Neural progenitor cell (in vitro differentiated cells): ENCODE data around the gene POLR2C. TPM values are rescaled to one million over a fixed set of nuclear protein-coding genes. Genes with fewer than 3 reads are reported as not detected.
A peak's percentile ranks its signal among the peaks of the same experiment; 100 is the strongest.

Experiments used
- DNase-seq: peaks from one replicate; pipeline ENCODE4 v3.0.0-alpha.2; 2016; ENCODE audit warnings: low spot score
- H2AFZ ChIP-seq: fragments of 200-600 bp; sonication (generic); replicated peaks from 2 replicates; pipeline ENCODE4 v1.6.1; 2016; ENCODE audit warnings: antibody characterized with exemption
- H3F3A ChIP-seq: fragments of 200-600 bp; sonication (generic); 2 replicates; pipeline ENCODE4 v1.6.1; 2016; ENCODE audit warnings: antibody characterized with exemption, low read depth
- H3K27ac ChIP-seq: fragments of 200-600 bp; sonication (generic); 2 replicates; pipeline ENCODE4 v1.5.1; 2016; ENCODE audit warnings: mild to moderate bottlenecking
- H3K27me3 ChIP-seq: fragments of 200-600 bp; sonication (generic); 2 replicates; pipeline ENCODE4 v1.6.1; 2016; ENCODE audit warnings: mild to moderate bottlenecking, moderate library complexity
- H3K36me3 ChIP-seq: fragments of 200-600 bp; sonication (generic); 2 replicates; pipeline ENCODE4 v1.5.1; 2016
- H3K4me1 ChIP-seq: fragments of 200-600 bp; sonication (generic); 2 replicates; pipeline ENCODE4 v1.6.1; 2016; ENCODE audit warnings: mixed run types
- H3K4me2 ChIP-seq: fragments of 200-600 bp; sonication (generic); 2 replicates; pipeline ENCODE4 v1.6.1; 2016
- H3K4me3 ChIP-seq: fragments of 200-600 bp; sonication (generic); 2 replicates; pipeline ENCODE4 v1.5.1; 2016
- H3K79me2 ChIP-seq: fragments of 200-600 bp; sonication (generic); 2 replicates; pipeline ENCODE4 v1.6.1; 2016; ENCODE audit warnings: low read depth
- H3K9ac ChIP-seq: fragments of 200-600 bp; sonication (generic); 2 replicates; pipeline ENCODE4 v1.6.1; 2016
- H3K9me3 ChIP-seq: fragments of 200-600 bp; sonication (generic); 2 replicates; pipeline ENCODE4 v1.5.1; 2016; ENCODE audit warnings: low read depth
- H4K20me1 ChIP-seq: fragments of 200-600 bp; sonication (generic); 2 replicates; pipeline ENCODE4 v1.6.1; 2016; ENCODE audit warnings: low read depth
- H3K27ac Mint-ChIP-seq: 3 replicates; pipeline ENCODE4 v1.8.0; 2021; ENCODE audit warnings: mixed read lengths
- H3K27me3 Mint-ChIP-seq: 2 replicates; pipeline ENCODE4 v1.8.0; 2022; ENCODE audit warnings: low read depth, mild to moderate bottlenecking, inconsistent platforms, moderate library complexity, mixed read lengths; ENCODE audit not compliant: insufficient read depth
- H3K36me3 Mint-ChIP-seq: 3 replicates; pipeline ENCODE4 v1.8.0; 2021; ENCODE audit warnings: mixed read lengths
- H3K4me1 Mint-ChIP-seq: 3 replicates; pipeline ENCODE4 v1.8.0; 2021; ENCODE audit warnings: mixed read lengths
- H3K4me3 Mint-ChIP-seq: 3 replicates; pipeline ENCODE4 v1.8.0; 2021; ENCODE audit warnings: mild to moderate bottlenecking, moderate library complexity, mixed read lengths
- H3K9me3 Mint-ChIP-seq: 3 replicates; pipeline ENCODE4 v1.8.0; 2020; ENCODE audit warnings: mixed read lengths
- EZH2 ChIP-seq: fragments of 200-600 bp; sonication (generic); IDR thresholded peaks from 2 replicates; pipeline ENCODE4 v1.6.1; 2017; ENCODE audit warnings: antibody characterized with exemption, mild to moderate bottlenecking, moderate library complexity
- EZH2phosphoT487 ChIP-seq: fragments of 200-600 bp; sonication (generic); IDR thresholded peaks from 2 replicates; pipeline ENCODE4 v1.6.1; 2017; ENCODE audit warnings: antibody characterized with exemption
- total RNA-seq: library from RNA; depleted of rRNA; stranded (reverse); fragments of >200 nt; gene quantifications from 2 replicates; pipeline ENCODE4 v1.2.3, GENCODE V29; 2015; ENCODE audit warnings: low replicate concordance
- TF ChIP-seq, protein P1 (sequence below): fragments of 200-600 bp; sonication (generic); IDR thresholded peaks from 2 replicates; pipeline ENCODE4 v1.5.1; 2017; ENCODE audit warnings: antibody characterized with exemption, mild to moderate bottlenecking

POLR2C gene
- total RNA-seq, 1 donor from 2014 or later: 58.4 TPM

DNA sequence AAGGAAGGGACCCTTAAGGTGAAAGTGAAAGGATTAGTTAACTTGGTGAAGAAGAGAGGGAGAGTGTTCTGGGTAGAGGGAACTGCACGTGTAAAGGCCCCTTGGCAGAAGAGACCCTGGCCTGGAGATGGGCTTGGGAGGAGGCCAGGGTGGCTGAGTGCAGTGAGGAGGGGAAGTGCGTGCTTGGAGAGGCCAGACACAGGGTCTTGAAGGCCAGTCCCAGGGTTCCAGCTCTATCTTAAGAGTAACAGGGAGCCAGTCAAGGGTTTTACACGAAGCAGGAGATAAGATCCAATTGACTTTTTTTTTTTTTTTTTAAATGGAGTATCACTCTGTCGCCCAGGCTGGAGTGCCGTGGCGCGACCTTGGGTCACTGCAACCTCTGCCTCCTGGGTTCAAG lies 39.0 kb downstream of the POLR2C start:
- Histone ChIP-seq H3K9me3 (no peaks in the 10 kb centered on the region), H3F3A (no peaks in the 10 kb centered on the region), H3K4me1 (no peaks in the 10 kb centered on the region), H2AFZ (no peak overlapping the region), H3K9ac (no peak overlapping the region), H3K4me3 (no peak overlapping the region), H3K4me2 (no peak overlapping the region), H3K27ac (no peak overlapping the region), H3K36me3 (no peaks in the 10 kb centered on the region), H4K20me1 (no peaks in the 10 kb centered on the region), H3K79me2 (no peaks in the 10 kb centered on the region), H3K27me3 (no peaks in the 10 kb centered on the region)
- Mint-ChIP-seq H3K4me3 (no peak overlapping the region), H3K27me3 (peaks cover 18% of the 10 kb centered on the region), H3K9me3 (no peaks in the 10 kb centered on the region), H3K36me3 (no peaks in the 10 kb centered on the region), H3K27ac (no peak overlapping the region), H3K4me1 (peaks cover 12% of the 10 kb centered on the region)
- DNase-seq: no peak
- TF ChIP-seq EZH2phosphoT487 (no peak), EZH2 (no peak)
- TF ChIP-seq, protein P1, sequence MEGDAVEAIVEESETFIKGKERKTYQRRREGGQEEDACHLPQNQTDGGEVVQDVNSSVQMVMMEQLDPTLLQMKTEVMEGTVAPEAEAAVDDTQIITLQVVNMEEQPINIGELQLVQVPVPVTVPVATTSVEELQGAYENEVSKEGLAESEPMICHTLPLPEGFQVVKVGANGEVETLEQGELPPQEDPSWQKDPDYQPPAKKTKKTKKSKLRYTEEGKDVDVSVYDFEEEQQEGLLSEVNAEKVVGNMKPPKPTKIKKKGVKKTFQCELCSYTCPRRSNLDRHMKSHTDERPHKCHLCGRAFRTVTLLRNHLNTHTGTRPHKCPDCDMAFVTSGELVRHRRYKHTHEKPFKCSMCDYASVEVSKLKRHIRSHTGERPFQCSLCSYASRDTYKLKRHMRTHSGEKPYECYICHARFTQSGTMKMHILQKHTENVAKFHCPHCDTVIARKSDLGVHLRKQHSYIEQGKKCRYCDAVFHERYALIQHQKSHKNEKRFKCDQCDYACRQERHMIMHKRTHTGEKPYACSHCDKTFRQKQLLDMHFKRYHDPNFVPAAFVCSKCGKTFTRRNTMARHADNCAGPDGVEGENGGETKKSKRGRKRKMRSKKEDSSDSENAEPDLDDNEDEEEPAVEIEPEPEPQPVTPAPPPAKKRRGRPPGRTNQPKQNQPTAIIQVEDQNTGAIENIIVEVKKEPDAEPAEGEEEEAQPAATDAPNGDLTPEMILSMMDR: no peak

DNA sequence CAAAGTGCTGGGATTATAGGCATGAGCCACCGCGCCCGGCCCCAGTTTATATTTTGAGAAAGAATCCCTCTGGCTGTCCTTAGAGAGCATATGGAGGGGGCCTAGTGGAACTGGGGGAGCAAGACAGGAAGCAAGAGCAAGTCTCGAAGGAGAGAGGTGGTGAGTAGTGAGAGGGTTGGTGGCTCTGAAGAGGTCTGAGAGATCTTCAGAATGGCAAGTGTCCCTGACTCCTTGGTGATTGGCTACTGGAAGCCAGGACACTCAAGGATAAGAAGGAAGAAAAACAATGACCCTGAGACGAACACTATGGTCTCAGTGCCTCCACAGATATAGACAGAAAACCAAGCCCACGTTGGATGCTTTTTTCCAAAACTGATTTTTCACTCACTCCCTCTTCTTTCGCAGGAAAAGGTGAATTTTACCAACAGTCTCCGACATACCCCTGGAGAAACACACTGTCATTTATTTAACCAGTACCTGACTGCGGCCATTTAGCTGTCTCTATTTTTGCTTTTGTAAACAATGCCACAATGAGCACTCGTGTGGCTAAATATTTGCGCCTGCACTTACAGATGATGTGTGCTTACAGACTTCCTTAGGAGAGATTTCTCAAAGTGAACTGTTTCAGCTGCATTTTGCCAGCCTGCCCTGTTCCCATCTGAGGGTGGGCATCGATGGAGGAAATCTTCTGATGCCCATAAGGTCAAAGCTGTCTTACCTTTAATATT lies 39.7 kb downstream of the POLR2C start:
- Mint-ChIP-seq H3K27ac (peak overlapping the region; percentile 43), H3K9me3 (no peaks in the 10 kb centered on the region), H3K4me3 (no peak overlapping the region), H3K4me1 (peaks cover 17% of the 10 kb centered on the region), H3K27me3 (peaks cover 18% of the 10 kb centered on the region), H3K36me3 (no peaks in the 10 kb centered on the region)
- TF ChIP-seq, protein P1: no peak
- no peak for TF ChIP-seq EZH2
- no peak for TF ChIP-seq EZH2phosphoT487
- Histone ChIP-seq H3K27ac (no peak overlapping the region), H3K4me1 (peaks cover 1% of the 10 kb centered on the region), H3K79me2 (no peaks in the 10 kb centered on the region), H3K4me2 (no peak overlapping the region), H4K20me1 (no peaks in the 10 kb centered on the region), H2AFZ (no peak overlapping the region), H3F3A (no peaks in the 10 kb centered on the region), H3K9me3 (no peaks in the 10 kb centered on the region), H3K36me3 (no peaks in the 10 kb centered on the region), H3K9ac (no peak overlapping the region), H3K4me3 (no peak overlapping the region), H3K27me3 (no peaks in the 10 kb centered on the region)
- DNase-seq: no peak

DNA sequence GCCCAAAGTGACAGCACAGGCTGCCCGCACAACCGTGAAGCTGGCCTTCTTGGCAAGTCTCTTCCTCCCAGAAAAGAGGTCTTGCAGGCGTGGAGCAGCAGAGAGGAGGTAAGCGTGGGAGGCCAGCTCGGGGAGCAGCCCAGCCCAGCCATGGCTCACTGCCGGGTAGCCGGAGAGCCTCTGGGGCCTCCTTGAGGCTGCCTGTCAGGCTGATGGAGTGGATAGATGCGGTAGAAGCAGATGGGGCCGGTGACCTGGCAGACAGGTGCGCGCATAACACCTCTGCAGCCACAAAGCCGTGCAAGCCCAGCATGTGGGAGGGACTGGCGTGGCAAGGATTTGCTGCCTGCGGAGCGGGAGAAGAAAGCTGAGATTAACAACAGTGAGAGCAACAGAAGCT lies 40.9 kb downstream of the POLR2C start:
- Mint-ChIP-seq H3K27me3 (peaks cover 18% of the 10 kb centered on the region), H3K27ac (no peak overlapping the region), H3K4me3 (no peak overlapping the region), H3K9me3 (no peaks in the 10 kb centered on the region), H3K4me1 (peaks cover 24% of the 10 kb centered on the region), H3K36me3 (no peaks in the 10 kb centered on the region)
- TF ChIP-seq, protein P1: no peak
- TF ChIP-seq EZH2phosphoT487 (no peak), EZH2 (no peak)
- H3K9me3 ChIP-seq: no peaks in the 10 kb centered on the region
- no peak overlapping the region for H2AFZ ChIP-seq
- no peak overlapping the region for H3K9ac ChIP-seq
- no peaks in the 10 kb centered on the region for H3K27me3 ChIP-seq
- H3K4me2 ChIP-seq: no peak overlapping the region
- H4K20me1 ChIP-seq: no peaks in the 10 kb centered on the region
- H3K36me3 ChIP-seq: no peaks in the 10 kb centered on the region
- peaks cover 11% of the 10 kb centered on the region for H3K4me1 ChIP-seq
- no peaks in the 10 kb centered on the region for H3F3A ChIP-seq
- no peak overlapping the region for H3K27ac ChIP-seq
- H3K79me2 ChIP-seq: no peaks in the 10 kb centered on the region
- DNase-seq: no peak
- H3K4me3 ChIP-seq: no peak overlapping the region
